Fibroblast of the conjunctiva (primary cell): ENCODE data around the gene CCDC183.
"Not testable (repeated sequence)": the region's sequence is repeated elsewhere in the genome, so short reads cannot be mapped to it uniquely, and the experiment has no call there.

Source experiments
- DNase-seq: peaks from one replicate; pipeline ENCODE4 v3.0.0-alpha.2; 2010; ENCODE audit warnings: low read depth

CCDC183 gene

GRCh38 chr9:136825295-136826187, 29.4 kb downstream of the CCDC183 start:
- no peak for DNase-seq

GRCh38 chr9:136826188-136826541, 30.0 kb downstream of the CCDC183 start:
- DNase-seq, result no peak

- DNase-seq, result no peak
These were observed 30.8 kb downstream of the CCDC183 start for GRCh38 chr9:136826703-136827582.

- DNase-seq, result no peak
These were observed 31.8 kb downstream of the CCDC183 start for GRCh38 chr9:136827794-136828473.

- DNase-seq, result no peak
These were observed 32.5 kb downstream of the CCDC183 start for GRCh38 chr9:136828474-136829140.

GRCh38 chr9:136829412-136829811, 33.3 kb downstream of the CCDC183 start:
- no peak for DNase-seq

GRCh38 chr9:136829981-136830885, 34.1 kb downstream of the CCDC183 start:
- DNase-seq, result no peak

GRCh38 chr9:136831002-136831719, 35.0 kb downstream of the CCDC183 start:
- DNase-seq, result no peak

GRCh38 chr9:136831720-136832104, 35.6 kb downstream of the CCDC183 start:
- DNase-seq, result no peak

- no peak for DNase-seq
These were observed 36.4 kb downstream of the CCDC183 start for GRCh38 chr9:136832581-136832980.

GRCh38 chr9:136833381-136834048, 37.4 kb downstream of the CCDC183 start:
- not testable (repeated sequence) for DNase-seq

GRCh38 chr9:136835162-136835931, 39.2 kb downstream of the CCDC183 start:
- no peak for DNase-seq

GRCh38 chr9:136835932-136836904, 40.1 kb downstream of the CCDC183 start:
- DNase-seq, result no peak

GRCh38 chr9:136837146-136837855, 41.2 kb downstream of the CCDC183 start:
- no peak for DNase-seq

- not testable (repeated sequence) for DNase-seq
These were observed 41.7 kb downstream of the CCDC183 start for GRCh38 chr9:136837856-136838277.

- no peak for DNase-seq
These were observed 42.4 kb downstream of the CCDC183 start for GRCh38 chr9:136838314-136839228.
